VCaP (cell line): ENCODE results near the gene STAT3.

Experiments used
- H3K27ac ChIP-seq: fragments of 450-650 bp; 2 replicates; pipeline ENCODE4 v1.5.1; 2017
- CTCF ChIP-seq: fragments of 450-650 bp; conservative IDR thresholded peaks from 2 replicates; pipeline ENCODE4 v1.5.1; 2017; ENCODE audit warnings: mild to moderate bottlenecking, moderate library complexity

The STAT3 gene

GRCh38 chr17:42346481-42346880, 41.8 kb downstream of the STAT3 start:
- TF ChIP-seq CTCF: no peak
- H3K27ac ChIP-seq: peak overlapping the region; percentile 55

GRCh38 chr17:42345396-42346073, 42.7 kb downstream of the STAT3 start:
- TF ChIP-seq CTCF: no peak
- H3K27ac ChIP-seq: no peak overlapping the region

- no peak for TF ChIP-seq CTCF
- no peak overlapping the region for H3K27ac ChIP-seq
These were observed 45.8 kb downstream of the STAT3 start for GRCh38 chr17:42342242-42343008.

- H3K27ac ChIP-seq: no peak overlapping the region
- no peak for TF ChIP-seq CTCF
These were observed 46.7 kb downstream of the STAT3 start for GRCh38 chr17:42341568-42341967.

DNA sequence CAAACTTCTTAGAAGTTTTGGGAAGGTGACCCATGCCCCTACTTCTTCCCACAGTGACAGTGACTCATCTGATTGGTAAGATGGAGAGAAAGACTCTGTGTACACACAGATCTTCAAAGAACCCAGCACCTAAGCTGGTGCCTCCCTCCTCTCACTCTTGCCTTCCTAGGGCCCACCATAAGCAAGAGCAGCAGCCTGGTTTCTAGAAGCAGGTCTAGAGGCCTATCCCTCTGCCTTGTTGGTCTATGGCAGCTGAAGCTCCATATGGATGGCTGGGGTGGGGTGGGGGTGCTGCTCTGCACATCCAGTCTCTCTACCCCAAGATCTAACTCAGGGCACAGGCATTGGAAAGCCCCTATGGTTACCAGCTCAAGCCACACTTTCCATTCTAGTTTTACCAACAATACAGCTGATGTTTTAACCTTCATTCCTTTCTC, 47.5 kb downstream of the STAT3 start:
- no peak for TF ChIP-seq CTCF
- no peak overlapping the region for H3K27ac ChIP-seq

DNA sequence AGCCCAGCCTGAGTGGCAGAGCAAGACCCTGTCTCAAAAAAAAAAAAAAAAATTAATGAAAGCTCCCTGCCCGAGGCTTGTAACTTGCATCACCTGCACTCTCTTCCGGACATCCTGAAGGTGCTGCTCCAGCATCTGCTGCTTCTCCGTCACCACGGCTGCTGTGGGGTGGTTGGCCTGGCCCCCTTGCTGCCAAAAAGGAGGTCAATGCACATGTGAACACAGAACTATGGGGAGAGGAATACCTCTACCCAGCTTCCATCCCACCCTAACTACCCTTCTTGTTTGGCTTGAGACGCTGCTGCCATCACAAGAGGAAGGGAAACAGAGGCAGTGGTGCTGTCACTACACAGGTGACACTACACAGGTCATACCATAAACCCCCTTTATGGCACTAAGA, 49.0 kb downstream of the STAT3 start:
- no peak for TF ChIP-seq CTCF
- no peak overlapping the region for H3K27ac ChIP-seq

DNA sequence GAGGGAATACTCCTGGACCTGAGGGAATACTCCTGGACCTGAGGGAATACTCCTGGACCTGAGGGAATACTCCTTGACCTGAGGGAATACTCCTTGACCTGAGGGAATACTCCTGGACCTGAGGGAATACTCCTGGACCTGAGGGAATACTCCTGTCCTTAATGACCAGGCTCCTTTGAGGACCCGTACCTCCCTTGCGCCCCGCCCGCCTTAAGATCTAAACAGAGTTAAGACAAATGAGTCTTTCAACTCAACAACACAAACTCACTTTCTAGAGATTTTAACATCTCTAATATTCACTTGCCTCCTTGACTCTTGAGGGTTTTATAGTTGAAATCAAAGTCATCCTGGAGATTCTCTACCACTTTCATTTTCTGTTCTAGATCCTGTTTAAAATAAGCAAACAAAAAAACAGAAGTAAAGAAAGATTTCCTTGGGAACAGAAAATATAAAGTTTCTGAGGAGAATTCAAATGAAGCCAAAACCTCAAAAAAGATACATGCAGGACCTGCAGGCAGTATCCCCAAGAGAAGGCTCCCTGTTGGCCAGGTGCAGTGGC, 49.7 kb downstream of the STAT3 start:
- H3K27ac ChIP-seq: no peak overlapping the region
- no peak for TF ChIP-seq CTCF
